DMS79 (cell line): Measurements from ENCODE around the gene MAPKAP1.

Experiments used
- DNase-seq: peaks from one replicate; lab custom pipeline; 2025; lab: John Stamatoyannopoulos, UW

The MAPKAP1 gene

GRCh38 chr9:125674981-125675973 is 31.7 kb downstream of the MAPKAP1 start:
- no peak for DNase-seq

- DNase-seq: no peak
These were observed 34.1 kb downstream of the MAPKAP1 start for GRCh38 chr9:125672876-125673275.

GRCh38 chr9:125663127-125663526 is 43.9 kb downstream of the MAPKAP1 start:
- no peak for DNase-seq

- no peak for DNase-seq
These were observed 46.5 kb downstream of the MAPKAP1 start for GRCh38 chr9:125660557-125660956.

GRCh38 chr9:125659954-125660353 is 47.1 kb downstream of the MAPKAP1 start:
- no peak for DNase-seq

GRCh38 chr9:125659201-125659840 is 47.7 kb downstream of the MAPKAP1 start:
- DNase-seq: no peak

GRCh38 chr9:125656560-125656959 is 50.4 kb downstream of the MAPKAP1 start:
- no peak for DNase-seq

GRCh38 chr9:125655691-125656410 is 51.2 kb downstream of the MAPKAP1 start:
- no peak for DNase-seq

- no peak for DNase-seq
These were observed 51.9 kb downstream of the MAPKAP1 start for GRCh38 chr9:125655066-125655633.

GRCh38 chr9:125654121-125654520 is 52.9 kb downstream of the MAPKAP1 start:
- no peak for DNase-seq

- DNase-seq: no peak
These were observed 53.7 kb downstream of the MAPKAP1 start for GRCh38 chr9:125653325-125653724.

- no peak for DNase-seq
These were observed 54.2 kb downstream of the MAPKAP1 start for GRCh38 chr9:125652759-125653158.

GRCh38 chr9:125652233-125652594 is 54.8 kb downstream of the MAPKAP1 start:
- no peak for DNase-seq

- DNase-seq: no peak
These were observed 55.3 kb downstream of the MAPKAP1 start for GRCh38 chr9:125651576-125652232.

GRCh38 chr9:125650271-125650737 is 56.7 kb downstream of the MAPKAP1 start:
- no peak for DNase-seq

GRCh38 chr9:125649826-125650225 is 57.2 kb downstream of the MAPKAP1 start:
- DNase-seq: no peak

- no peak for DNase-seq
These were observed 57.7 kb downstream of the MAPKAP1 start for GRCh38 chr9:125649315-125649714.

- DNase-seq: no peak
These were observed 58.7 kb downstream of the MAPKAP1 start for GRCh38 chr9:125648294-125648693.

- DNase-seq: no peak
These were observed 60.3 kb downstream of the MAPKAP1 start for GRCh38 chr9:125646621-125647100.

GRCh38 chr9:125646217-125646616 is 60.8 kb downstream of the MAPKAP1 start:
- DNase-seq: no peak

GRCh38 chr9:125644819-125645507 is 62.0 kb downstream of the MAPKAP1 start:
- no peak for DNase-seq
